ENCODE data around the gene GCM1. TPM values are rescaled to one million over a fixed set of nuclear protein-coding genes. Genes with fewer than 3 reads are reported as not detected.

Gene GCM1
- polyA plus RNA-seq, 1 experiment: not detected

DNA sequence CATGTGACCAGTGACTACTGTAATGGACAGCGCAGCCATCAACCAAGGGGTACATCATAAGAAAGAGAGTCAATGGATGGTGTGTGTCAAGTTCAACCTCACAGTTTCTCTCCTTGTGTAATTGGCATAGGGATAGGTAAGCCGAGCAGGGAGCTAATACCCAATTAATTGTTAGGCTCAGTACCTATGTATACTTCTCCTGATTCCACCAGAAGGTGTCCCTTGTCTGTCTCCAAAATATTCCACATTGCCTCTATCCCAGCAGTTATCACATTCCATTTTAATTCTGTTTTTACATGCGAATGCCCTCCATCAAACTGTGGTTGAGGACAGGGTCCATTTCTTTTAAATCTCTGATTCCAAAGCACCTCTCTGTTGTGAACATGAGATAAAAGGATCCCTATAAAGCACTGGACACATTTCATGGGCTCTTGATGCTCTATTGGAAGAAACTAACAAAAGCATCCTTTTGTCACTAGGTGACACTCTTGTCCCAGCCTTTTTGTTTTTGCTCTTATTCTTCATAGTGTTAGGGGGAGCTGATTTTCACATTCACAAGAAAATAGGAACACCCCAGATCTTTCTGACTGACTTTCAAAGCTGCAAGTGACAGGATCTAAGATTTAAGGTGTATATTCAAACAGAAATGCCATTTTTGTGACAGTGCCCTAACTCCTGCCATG lies 44.5 kb downstream of the GCM1 start:
- POLR2A ChIA-PET: no interaction called here
- no peak for DNase-seq (ENCODE audit: low read depth, low spot score)
- no peak overlapping the region for H3K4me3 ChIP-seq (ENCODE audit: low read depth, low read length)
- TF ChIP-seq, protein P1, sequence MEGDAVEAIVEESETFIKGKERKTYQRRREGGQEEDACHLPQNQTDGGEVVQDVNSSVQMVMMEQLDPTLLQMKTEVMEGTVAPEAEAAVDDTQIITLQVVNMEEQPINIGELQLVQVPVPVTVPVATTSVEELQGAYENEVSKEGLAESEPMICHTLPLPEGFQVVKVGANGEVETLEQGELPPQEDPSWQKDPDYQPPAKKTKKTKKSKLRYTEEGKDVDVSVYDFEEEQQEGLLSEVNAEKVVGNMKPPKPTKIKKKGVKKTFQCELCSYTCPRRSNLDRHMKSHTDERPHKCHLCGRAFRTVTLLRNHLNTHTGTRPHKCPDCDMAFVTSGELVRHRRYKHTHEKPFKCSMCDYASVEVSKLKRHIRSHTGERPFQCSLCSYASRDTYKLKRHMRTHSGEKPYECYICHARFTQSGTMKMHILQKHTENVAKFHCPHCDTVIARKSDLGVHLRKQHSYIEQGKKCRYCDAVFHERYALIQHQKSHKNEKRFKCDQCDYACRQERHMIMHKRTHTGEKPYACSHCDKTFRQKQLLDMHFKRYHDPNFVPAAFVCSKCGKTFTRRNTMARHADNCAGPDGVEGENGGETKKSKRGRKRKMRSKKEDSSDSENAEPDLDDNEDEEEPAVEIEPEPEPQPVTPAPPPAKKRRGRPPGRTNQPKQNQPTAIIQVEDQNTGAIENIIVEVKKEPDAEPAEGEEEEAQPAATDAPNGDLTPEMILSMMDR (IDR thresholded peaks at IDR 0.05; ENCODE audit: low read depth, low read length): no peak
- no peak overlapping the region for H3K27ac ChIP-seq (ENCODE audit: low read depth, low read length)
- CTCF ChIA-PET: no interaction called here
- no peaks in the 10 kb centered on the region for H3K27me3 ChIP-seq (ENCODE audit: control insufficient read depth, insufficient read depth, low read length)
- H3K9me3 ChIP-seq (ENCODE audit: control insufficient read depth, insufficient read depth, low read length): no peaks in the 10 kb centered on the region

DNA sequence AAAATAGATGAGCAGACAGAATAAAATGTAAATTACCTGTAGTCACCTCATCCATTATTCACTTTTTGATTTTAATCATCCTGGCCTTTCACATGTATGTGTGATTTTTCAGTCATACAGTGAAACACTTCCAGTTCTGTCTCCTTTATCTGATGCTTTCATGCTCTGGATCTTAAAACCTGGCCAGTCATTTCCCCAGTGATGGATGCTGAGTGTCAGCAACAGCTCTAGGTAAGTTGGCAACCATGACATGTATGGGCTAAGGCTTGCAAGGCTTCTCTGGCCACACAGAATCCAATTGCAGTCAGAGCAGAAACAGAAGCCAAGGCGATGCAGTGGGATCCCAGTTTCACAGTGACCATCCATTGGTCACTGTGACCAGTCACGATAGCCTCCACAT lies 47.6 kb downstream of the GCM1 start:
- ChIA-PET POLR2A (interaction anchor here (0.6 kb wide), 1 partner anchor 22 kb away, joined by 5 read pairs; no protein-coding TSS in a partner anchor), CTCF (no interaction called here)
- H3K4me3 ChIP-seq (ENCODE audit: low read depth, low read length): no peak overlapping the region
- DNase-seq (ENCODE audit: low read depth, low spot score): no peak
- H3K9me3 ChIP-seq (ENCODE audit: control insufficient read depth, insufficient read depth, low read length): no peaks in the 10 kb centered on the region
- no peak overlapping the region for H3K27ac ChIP-seq (ENCODE audit: low read depth, low read length)
- H3K27me3 ChIP-seq (ENCODE audit: control insufficient read depth, insufficient read depth, low read length): no peaks in the 10 kb centered on the region
- TF ChIP-seq, protein P1 (IDR thresholded peaks at IDR 0.05; ENCODE audit: low read depth, low read length): no peak

DNA sequence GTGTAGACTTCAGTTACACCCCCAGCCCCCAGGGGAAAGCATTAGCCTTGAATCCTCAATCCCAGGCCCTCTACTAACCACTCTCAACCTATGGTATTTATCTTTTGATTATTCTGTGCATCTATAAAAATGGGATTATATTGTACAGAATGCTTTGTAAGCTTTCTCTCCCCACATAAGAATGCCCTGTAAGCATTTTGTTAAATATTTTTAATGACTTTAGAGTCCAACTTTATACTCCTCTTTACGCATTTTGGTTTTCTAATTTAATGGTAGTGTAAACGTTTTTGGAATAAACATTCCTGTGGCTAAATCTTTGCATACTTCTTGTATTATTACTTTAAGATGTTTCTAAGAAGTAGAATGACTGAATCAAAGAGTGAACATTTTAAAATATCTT lies 48.1 kb downstream of the GCM1 start:
- ChIA-PET POLR2A (interaction anchor here (0.6 kb wide), 1 partner anchor 23 kb away, joined by 5 read pairs; no protein-coding TSS in a partner anchor), CTCF (no interaction called here)
- no peaks in the 10 kb centered on the region for H3K27me3 ChIP-seq (ENCODE audit: control insufficient read depth, insufficient read depth, low read length)
- no peak overlapping the region for H3K4me3 ChIP-seq (ENCODE audit: low read depth, low read length)
- no peak for DNase-seq (ENCODE audit: low read depth, low spot score)
- H3K27ac ChIP-seq (ENCODE audit: low read depth, low read length): no peak overlapping the region
- TF ChIP-seq, protein P1 (IDR thresholded peaks at IDR 0.05; ENCODE audit: low read depth, low read length): no peak
- H3K9me3 ChIP-seq (ENCODE audit: control insufficient read depth, insufficient read depth, low read length): no peaks in the 10 kb centered on the region

DNA sequence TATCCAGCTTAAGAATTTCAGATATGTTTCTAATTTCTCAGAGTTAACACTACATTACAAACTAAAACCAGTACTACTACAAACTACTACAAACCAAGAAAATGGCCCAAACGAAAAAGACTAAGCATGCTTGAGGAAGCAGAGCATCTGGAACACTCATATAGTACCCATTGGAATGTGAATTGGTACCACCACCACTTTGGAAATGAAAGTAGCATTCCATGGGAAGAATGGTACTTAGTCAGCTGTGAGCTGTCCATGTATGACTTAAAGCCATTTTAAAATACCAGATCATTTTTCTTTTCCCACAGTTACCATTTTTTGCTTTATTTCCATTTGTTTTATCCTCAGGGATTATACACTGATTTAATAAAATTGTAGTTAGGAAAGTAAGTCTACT lies 52.9 kb downstream of the GCM1 start:
- TF ChIP-seq, protein P1 (IDR thresholded peaks at IDR 0.05; ENCODE audit: low read depth, low read length): no peak
- no peak for DNase-seq (ENCODE audit: low read depth, low spot score)
- Histone ChIP-seq H3K27ac (ENCODE audit: low read depth, low read length) (no peak overlapping the region), H3K9me3 (ENCODE audit: control insufficient read depth, insufficient read depth, low read length) (no peaks in the 10 kb centered on the region), H3K27me3 (ENCODE audit: control insufficient read depth, insufficient read depth, low read length) (no peaks in the 10 kb centered on the region), H3K4me3 (ENCODE audit: low read depth, low read length) (no peak overlapping the region)
- CTCF ChIA-PET: interaction anchor here (1.0 to 3.4 kb wide), 2 partner anchors 101 to 389 kb away, joined by 4 to 11 read pairs; partner anchors contain the start of gene GSTA4
- POLR2A ChIA-PET: no interaction called here

DNA sequence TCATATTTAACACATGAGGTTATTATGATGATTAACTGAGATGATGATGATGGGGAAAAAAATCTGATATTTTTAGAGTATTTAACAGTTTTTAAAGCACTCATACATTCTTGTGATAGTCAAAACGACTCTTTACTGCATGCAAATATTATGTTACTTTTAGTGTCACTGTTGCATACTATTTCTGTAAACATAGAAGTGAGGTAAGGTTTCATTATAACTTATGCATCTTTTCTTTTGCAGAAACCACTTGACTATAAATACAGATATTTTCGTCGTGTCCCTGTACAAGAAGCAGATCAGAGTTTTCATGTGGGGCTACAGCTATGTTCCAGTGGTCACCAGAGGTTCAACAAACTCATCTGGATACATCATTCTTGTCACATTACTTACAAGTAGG lies 53.4 kb downstream of the GCM1 start:
- Histone ChIP-seq H3K4me3 (ENCODE audit: low read depth, low read length) (no peak overlapping the region), H3K9me3 (ENCODE audit: control insufficient read depth, insufficient read depth, low read length) (no peaks in the 10 kb centered on the region), H3K27ac (ENCODE audit: low read depth, low read length) (no peak overlapping the region), H3K27me3 (ENCODE audit: control insufficient read depth, insufficient read depth, low read length) (no peaks in the 10 kb centered on the region)
- DNase-seq (ENCODE audit: low read depth, low spot score): no peak
- CTCF ChIA-PET: interaction anchor here (1.0 to 3.4 kb wide), 2 partner anchors 100 to 389 kb away, joined by 4 to 11 read pairs; partner anchors contain the start of gene GSTA4
- TF ChIP-seq, protein P1 (IDR thresholded peaks at IDR 0.05; ENCODE audit: low read depth, low read length): no peak
- POLR2A ChIA-PET: no interaction called here
